Mucosa of descending colon (tissue), 3 donors: ENCODE results near the gene TEX50. TPM values are rescaled to one million over a fixed set of nuclear protein-coding genes. Genes with fewer than 3 reads are reported as not detected.
"Not testable (repeated sequence)": the region's sequence is repeated elsewhere in the genome, so short reads cannot be mapped to it uniquely, and the experiment has no call there.

Experiments
- ATAC-seq: fragments of 200-7000 bp; cut with Tn5 transposase; one replicate; pipeline ENCODE4 v1.9.1; 2020; ENCODE audit warnings: mild to moderate bottlenecking, moderate library complexity
- DNase-seq, 3 donors: peaks; one replicate each; pipeline ENCODE4 v3.0.0-alpha.2; 2020
- H3K36me3 ChIP-seq: fragments of 200-600 bp; one replicate; pipeline ENCODE4 v1.8.0; 2021; ENCODE audit warnings: low read depth, mild to moderate bottlenecking
- H3K4me1 ChIP-seq: fragments of 200-600 bp; one replicate; pipeline ENCODE4 v1.8.0; 2021; ENCODE audit warnings: low read depth, mild to moderate bottlenecking
- H3K4me3 ChIP-seq: fragments of 200-600 bp; one replicate; pipeline ENCODE4 v1.8.0; 2021; ENCODE audit warnings: mild to moderate bottlenecking
- H3K9me3 ChIP-seq: fragments of 200-600 bp; one replicate; pipeline ENCODE4 v1.8.0; 2021; ENCODE audit warnings: mild to moderate bottlenecking
- intact Hi-C, 2 donors: fragments of 100-400 bp; cut with DNase I in 1 of 2; cut with micrococcal nuclease in 1 of 2; formaldehyde crosslinking; loops; one replicate each; pipeline versions ENCODE4 v1.11.0 to v1.11.1; 2022; cut with DNase I, micrococcal nuclease
- total RNA-seq, 3 donors: library from RNA; stranded (reverse); fragmentation: NEBNext Ultra II Directional in 2 of 3; extraction: Animal tissue kit (Norgen Biotek cat#: 25700) in 2 of 3; gene quantifications; one replicate each; pipeline versions ENCODE4 v1.2.1 to v1.2.4, GENCODE V29; 2021 to 2023
- TF ChIP-seq, protein P1 (sequence below): fragments of 200-600 bp; IDR thresholded peaks from one replicate; pipeline ENCODE4 v1.8.0; 2022; ENCODE audit warnings: antibody characterized with exemption, mild to moderate bottlenecking
- donor health status: DM: no; HTN: no; CAD: no; lungs with moderate emphysema.
- donor health status: DM: no; HTN: no; CAD: no.
- donor health status: DM: no; HTN: yes; CAD: no.

The TEX50 gene
- total RNA-seq, 3 donors from 2014 or later: not detected

DNA sequence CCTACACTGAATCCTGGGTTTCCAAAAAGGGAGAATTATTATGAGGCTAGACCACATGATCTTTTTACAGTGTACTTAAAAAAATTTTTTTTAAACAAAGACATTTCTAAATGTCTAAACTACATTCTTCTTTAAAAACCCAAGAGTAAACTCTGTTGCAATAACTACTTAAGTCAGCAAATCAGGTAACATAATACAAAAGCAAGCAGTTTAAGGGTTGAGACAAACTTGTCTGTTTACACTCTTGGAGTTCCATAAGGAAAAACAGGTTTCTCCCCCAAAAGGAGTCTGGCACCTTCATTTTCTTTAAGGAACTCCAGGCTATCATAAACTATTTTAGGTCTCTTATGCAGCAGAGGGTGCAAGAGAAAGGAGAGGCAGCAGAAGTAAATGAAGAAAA, 47.0 kb downstream of the TEX50 start:
- Histone ChIP-seq H3K4me1 (peaks cover 6% of the 10 kb centered on the region), H3K4me3 (no peak overlapping the region), H3K9me3 (no peaks in the 10 kb centered on the region), H3K36me3 (no peaks in the 10 kb centered on the region)
- intact Hi-C loops: no loop called here
- TF ChIP-seq, protein P1, sequence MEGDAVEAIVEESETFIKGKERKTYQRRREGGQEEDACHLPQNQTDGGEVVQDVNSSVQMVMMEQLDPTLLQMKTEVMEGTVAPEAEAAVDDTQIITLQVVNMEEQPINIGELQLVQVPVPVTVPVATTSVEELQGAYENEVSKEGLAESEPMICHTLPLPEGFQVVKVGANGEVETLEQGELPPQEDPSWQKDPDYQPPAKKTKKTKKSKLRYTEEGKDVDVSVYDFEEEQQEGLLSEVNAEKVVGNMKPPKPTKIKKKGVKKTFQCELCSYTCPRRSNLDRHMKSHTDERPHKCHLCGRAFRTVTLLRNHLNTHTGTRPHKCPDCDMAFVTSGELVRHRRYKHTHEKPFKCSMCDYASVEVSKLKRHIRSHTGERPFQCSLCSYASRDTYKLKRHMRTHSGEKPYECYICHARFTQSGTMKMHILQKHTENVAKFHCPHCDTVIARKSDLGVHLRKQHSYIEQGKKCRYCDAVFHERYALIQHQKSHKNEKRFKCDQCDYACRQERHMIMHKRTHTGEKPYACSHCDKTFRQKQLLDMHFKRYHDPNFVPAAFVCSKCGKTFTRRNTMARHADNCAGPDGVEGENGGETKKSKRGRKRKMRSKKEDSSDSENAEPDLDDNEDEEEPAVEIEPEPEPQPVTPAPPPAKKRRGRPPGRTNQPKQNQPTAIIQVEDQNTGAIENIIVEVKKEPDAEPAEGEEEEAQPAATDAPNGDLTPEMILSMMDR: no peak
- DNase-seq: no peak
- ATAC-seq: no peak

DNA sequence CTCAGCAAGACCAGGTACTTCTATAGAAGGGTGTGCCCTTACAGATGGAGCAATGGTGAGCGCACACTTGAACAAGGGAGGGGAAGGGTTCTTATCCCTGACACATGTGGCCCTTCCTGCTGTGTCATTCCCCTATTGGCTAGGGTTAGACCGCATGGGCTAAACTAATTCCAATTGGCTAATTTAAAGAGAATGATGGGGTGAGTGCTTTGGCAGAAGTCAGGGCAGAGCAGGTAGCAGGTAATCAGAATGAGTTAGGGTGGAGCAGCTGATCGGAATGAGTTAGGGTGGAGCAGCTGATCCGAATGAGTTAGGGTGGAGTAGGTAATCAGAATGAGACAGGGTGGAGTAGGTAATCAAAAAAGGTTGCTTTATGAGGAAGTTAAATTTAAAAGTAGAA, 48.7 kb downstream of the TEX50 start:
- intact Hi-C loops, H3K36me3 ChIP-seq, H3K9me3 ChIP-seq, H3K4me3 ChIP-seq, H3K4me1 ChIP-seq: not testable (repeated sequence)
- ATAC-seq: peak; percentile 51
- DNase-seq: peak in 1 of 3 donors; percentile 46

DNA sequence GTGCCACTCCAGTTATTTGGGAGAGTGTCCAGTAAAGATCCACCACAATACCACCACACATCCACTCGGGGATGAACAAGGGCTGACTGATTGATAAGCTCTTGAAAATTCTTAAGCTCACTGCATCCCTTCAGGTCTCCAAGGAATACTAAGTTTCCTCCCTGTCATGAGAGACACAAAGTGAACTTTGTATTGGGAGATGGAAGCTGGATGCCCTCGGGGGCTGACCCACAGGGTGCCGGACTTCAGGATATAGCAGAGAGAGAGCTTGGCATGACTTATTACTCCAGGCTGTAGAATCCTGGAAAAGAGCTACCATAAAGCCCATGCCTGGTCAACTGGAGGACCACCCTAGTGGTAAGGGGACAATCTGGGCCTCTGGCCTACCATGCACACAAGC, 50.0 kb downstream of the TEX50 start:
- intact Hi-C loops, ATAC-seq, H3K4me3 ChIP-seq, DNase-seq, H3K36me3 ChIP-seq, H3K9me3 ChIP-seq, H3K4me1 ChIP-seq: not testable (repeated sequence)

Other genes starting within 250 kb of the TEX50 start
- 100 to 1,000 TPM; 398 to 884 (median 511) TPM for gene PRDX6, start 158.0 kb upstream of the TEX50 start, total RNA-seq
- gene SLC9C2, start 32.3 kb upstream of the TEX50 start, total RNA-seq: not detected
- 1 to 10 TPM in 2 of 3 donors, under 1 TPM in 1; 0.55 to 2.1 (median 1.1) TPM for gene ANKRD45, start 34.5 kb downstream of the TEX50 start, total RNA-seq
- gene KLHL20, start 79.6 kb downstream of the TEX50 start, total RNA-seq: 10 to 100 TPM; 18.3 to 34.8 (median 25.1) TPM
- gene DARS2, start 189.3 kb downstream of the TEX50 start, total RNA-seq: 10 to 100 TPM; 15.2 to 29.4 (median 21.6) TPM
- 1 to 10 TPM; 6.5 to 8.3 (median 6.7) TPM for gene CENPL, start 189.5 kb downstream of the TEX50 start, total RNA-seq
- 100 to 1,000 TPM; 207 to 252 (median 224) TPM for gene GAS5, start 232.7 kb downstream of the TEX50 start, total RNA-seq
- gene ZBTB37, start 233.0 kb downstream of the TEX50 start, total RNA-seq: 10 to 100 TPM in 2 of 3 donors, 1 to 10 TPM in 1; 9.3 to 13.2 (median 12.0) TPM